ENCODE data around the gene POP7.
A peak's percentile ranks its signal among the peaks of the same experiment; 100 is the strongest.

POP7 gene

DNA sequence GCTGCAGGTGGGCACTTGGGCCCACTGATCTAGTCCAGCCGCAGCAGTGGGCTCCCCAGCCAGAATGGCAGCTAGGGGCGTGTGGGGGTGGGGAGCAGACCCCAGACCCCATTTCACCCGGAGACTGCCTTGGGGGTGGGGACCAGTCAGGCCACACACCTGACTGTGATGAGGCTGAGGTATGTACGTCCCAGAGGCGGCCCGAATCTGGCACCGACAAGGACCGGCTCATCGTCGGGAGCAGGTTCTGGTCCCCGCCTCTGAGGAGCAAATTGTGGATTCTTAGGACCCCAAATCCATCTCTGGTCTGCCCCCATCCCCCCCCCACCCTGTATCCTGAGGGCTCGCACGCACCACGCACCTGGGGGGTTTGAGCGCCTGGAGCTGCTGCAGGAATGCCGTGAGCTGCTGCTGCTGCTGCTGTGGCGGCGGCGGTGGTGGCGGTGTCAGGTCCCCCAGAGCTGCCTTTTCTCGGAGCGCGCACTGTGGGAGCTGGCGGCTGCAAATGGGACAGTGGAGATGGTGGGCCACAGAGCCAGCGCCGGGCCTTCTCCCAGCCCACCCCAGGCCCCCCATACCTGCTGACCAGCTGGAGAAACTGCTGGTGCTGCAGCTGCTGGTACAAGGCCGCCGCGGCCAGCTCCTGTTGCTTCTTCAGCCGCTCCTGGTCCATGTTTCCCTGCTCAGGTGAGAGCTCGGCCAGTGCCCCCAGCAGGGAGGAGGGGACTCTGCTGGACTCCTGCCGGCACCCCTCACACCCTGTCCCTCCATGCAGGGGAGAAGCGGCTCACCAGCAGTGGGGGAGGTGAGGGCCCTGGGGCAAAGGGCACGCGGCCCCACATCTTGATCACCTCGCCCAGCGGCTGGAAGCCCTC lies 22.0 kb upstream of the POP7 start:
- DNase-seq (ENCODE audit: low spot score) = no peak
- no peak for TF ChIP-seq CTCF (IDR thresholded peaks at IDR 0.05; ENCODE audit: borderline replicate concordance, control extremely low read depth, extremely low read depth, insufficient read depth, missing control alignments)
- in situ Hi-C loops (cut with MboI; ENCODE audit: low sequenced_read_pairs, unreplicated experiment) = no loop called here

DNA sequence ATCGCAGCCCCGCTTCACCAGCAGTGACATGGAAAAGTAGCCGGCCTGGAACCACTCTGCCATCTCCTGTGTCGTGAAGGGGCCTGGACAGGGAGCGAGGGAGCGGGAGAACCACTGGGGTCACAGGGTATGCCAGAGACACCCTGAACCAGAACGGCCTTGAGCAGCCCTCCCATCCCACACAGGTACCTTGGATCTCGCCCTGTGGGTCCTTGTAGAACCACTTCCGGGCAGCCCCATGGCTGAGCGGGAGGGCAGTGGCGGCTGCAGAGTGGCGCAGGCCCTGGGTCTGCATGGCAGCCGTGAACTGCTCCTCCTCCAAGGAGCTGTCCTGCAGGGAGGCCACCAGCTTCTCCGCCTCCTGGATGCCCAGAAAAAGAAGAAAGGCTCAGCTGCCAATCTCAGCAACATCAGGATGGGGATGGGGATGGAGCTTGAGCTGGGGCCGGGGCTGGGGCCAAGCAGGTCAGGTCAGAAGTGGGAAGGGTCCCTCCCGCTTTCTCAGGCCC lies 21.3 kb upstream of the POP7 start:
- no peak for TF ChIP-seq CTCF (IDR thresholded peaks at IDR 0.05; ENCODE audit: borderline replicate concordance, control extremely low read depth, extremely low read depth, insufficient read depth, missing control alignments)
- peak; percentile 17 for DNase-seq (ENCODE audit: low spot score)
- in situ Hi-C loops (cut with MboI; ENCODE audit: low sequenced_read_pairs, unreplicated experiment) = no loop called here

GRCh38 chr7:100685049-100685605 lies 20.8 kb upstream of the POP7 start:
- DNase-seq (ENCODE audit: low spot score) = peak; percentile 26
- in situ Hi-C loops (cut with MboI; ENCODE audit: low sequenced_read_pairs, unreplicated experiment) = no loop called here
- no peak for TF ChIP-seq CTCF (IDR thresholded peaks at IDR 0.05; ENCODE audit: borderline replicate concordance, control extremely low read depth, extremely low read depth, insufficient read depth, missing control alignments)

- DNase-seq (ENCODE audit: low spot score) = no peak
- no peak for TF ChIP-seq CTCF (IDR thresholded peaks at IDR 0.05; ENCODE audit: borderline replicate concordance, control extremely low read depth, extremely low read depth, insufficient read depth, missing control alignments)
- in situ Hi-C loops (cut with MboI; ENCODE audit: low sequenced_read_pairs, unreplicated experiment) = no loop called here
Measured at GRCh38 chr7:100685631-100686145, 20.2 kb upstream of the POP7 start.

DNA sequence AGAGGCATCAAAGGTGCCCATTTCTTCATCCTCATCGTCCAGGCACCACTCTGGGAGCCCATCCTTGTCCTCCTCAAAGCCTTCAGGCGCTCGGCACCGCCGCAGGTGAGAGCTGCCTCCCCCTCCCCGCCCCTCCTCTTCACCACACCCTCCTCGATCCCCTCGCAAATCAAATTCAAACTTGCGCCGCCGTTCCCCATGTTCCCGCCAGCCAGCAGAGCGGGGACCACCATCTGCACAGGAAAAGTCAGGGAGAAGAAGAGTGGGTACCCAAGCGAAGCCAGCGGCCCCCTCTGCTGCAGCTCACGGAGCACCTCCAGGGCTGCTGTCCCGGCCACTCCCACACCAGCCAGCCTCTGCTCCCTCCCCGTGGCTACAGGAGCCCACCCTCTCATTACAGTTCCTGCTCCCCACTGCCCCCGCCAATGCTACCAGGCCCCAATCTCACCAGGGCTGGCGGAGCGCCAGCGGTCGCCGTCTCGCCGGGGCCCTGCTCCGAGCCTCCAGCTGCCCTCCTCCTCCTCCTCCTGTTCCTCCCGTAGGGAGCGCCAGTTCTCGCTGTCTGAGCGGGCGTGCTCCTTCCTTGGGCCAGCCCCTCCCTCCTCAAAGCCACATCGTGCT lies 19.6 kb upstream of the POP7 start:
- in situ Hi-C loops (cut with MboI; ENCODE audit: low sequenced_read_pairs, unreplicated experiment) = no loop called here
- DNase-seq (ENCODE audit: low spot score) = no peak
- TF ChIP-seq CTCF (IDR thresholded peaks at IDR 0.05; ENCODE audit: borderline replicate concordance, control extremely low read depth, extremely low read depth, insufficient read depth, missing control alignments) = no peak

- no peak for DNase-seq (ENCODE audit: low spot score)
- in situ Hi-C loops (cut with MboI; ENCODE audit: low sequenced_read_pairs, unreplicated experiment) = no loop called here
- no peak for TF ChIP-seq CTCF (IDR thresholded peaks at IDR 0.05; ENCODE audit: borderline replicate concordance, control extremely low read depth, extremely low read depth, insufficient read depth, missing control alignments)
Measured at GRCh38 chr7:100686822-100687211, 19.1 kb upstream of the POP7 start.
